Measurements from ENCODE around the gene SPNS3.

SPNS3 gene

DNA sequence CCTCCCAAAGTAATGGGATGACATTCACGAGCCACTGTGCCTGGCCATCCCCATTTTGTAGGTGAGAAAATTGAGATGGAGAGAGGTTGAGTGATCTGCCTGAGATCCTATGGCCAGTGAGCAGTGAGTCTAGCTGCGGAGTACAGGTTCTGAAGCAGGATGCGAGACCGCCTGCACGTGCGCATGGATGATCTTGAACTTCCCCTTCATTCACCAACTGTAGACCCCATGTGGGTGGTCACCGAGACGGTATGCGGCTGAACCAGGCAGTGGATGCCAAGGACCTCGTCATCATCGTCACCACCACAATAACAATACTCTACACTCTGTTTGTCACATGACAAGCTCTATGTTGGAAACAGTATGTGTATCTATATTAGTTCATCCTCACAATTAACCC is 6.2 kb upstream of the SPNS3 start:
- DNase-seq = no peak

DNA sequence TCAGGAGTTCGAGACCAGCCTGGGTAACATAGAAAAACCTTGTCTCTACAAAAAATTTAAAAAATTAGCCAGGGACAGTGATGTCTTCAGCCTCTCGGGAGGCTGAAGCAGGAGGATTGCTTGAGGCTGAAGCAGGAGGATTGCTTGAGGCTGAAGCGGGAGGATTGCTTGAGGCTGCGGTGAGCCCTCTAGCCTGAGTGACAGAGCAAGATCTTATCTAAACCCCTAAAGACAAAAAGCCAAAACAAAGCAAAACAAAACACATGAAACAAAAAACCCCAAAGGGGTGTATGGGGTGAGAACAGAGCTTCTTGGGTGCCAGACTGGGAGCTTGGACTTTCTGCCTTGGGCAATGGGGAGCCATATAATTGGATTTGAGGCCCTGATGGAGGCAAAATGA is 2.6 kb downstream of the SPNS3 start:
- DNase-seq = no peak

DNA sequence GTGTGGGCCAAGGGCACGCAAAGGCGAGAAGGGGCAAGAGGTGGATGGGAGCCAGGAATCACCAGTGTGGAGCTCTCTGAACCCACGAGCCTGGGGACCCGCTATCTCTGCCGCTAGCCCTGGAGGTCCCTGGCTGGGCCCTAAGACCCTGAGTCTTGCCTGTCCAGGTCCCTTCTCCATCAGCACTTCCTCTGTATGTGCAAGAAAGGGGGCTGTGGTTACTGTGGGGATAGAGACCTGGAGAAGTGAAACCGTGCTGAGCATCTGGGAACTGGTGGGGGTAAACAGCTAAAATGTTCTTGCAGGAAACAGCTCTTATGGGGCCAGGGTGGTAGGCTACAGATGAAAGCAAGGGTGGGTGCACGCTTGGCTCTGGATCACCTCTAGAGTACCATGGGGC is 3.1 kb downstream of the SPNS3 start:
- DNase-seq = no peak

DNA sequence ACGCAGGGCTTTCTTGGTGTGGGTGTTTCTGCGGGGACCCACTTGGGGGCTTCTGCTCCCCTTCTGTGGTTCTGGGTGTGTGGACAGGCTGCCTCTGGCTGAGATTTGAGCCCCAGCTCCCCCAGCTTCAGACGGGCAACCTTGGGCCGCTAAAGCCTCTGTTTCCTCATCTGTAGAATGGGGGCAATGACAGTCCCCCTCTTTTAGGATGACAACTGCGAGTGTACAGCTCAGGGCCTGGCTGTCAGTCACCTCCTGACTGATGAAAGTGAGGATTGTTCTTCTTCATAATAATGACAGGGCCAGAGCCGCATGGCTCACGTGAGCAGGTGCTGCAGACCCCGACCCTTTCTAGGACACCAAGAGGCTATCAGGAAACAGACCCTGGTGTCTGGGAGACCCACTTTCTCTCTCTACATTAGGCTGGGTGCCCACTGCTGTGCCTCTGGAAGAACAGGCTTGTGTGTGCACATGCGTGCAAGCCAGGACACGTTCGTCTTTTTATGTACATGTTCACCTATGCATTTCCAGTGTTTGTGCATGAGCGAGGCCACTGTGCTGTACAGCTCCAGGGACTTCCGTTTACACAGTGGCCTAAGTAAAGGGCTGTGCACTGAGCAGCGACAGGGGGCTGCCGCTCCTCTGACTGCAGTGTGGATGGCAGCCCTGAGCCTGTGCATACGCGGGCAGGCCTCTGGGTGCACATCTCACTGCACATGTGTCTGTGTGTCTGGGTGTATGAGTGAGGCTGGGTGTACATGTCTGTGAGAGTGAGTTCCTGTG is 4.6 kb downstream of the SPNS3 start:
- no peak for DNase-seq

DNA sequence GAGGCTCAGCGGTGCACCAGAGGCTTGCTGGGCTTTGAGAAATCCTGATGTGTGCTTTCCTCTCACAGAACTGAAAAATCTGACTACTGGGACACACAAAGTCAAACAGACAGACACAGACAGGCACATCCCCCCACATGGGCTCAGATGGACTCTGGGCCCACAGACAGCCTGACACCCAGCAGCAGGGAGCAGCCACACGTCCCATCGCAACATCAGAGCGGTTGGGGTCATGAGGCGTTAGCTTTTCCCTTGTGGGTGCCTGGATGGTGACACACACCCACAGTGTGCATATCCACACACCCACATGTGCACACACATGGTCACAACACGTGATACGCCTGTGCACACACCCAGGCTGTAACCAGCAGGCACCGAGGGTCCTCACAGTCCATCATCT is 6.3 kb downstream of the SPNS3 start:
- no peak for DNase-seq

DNA sequence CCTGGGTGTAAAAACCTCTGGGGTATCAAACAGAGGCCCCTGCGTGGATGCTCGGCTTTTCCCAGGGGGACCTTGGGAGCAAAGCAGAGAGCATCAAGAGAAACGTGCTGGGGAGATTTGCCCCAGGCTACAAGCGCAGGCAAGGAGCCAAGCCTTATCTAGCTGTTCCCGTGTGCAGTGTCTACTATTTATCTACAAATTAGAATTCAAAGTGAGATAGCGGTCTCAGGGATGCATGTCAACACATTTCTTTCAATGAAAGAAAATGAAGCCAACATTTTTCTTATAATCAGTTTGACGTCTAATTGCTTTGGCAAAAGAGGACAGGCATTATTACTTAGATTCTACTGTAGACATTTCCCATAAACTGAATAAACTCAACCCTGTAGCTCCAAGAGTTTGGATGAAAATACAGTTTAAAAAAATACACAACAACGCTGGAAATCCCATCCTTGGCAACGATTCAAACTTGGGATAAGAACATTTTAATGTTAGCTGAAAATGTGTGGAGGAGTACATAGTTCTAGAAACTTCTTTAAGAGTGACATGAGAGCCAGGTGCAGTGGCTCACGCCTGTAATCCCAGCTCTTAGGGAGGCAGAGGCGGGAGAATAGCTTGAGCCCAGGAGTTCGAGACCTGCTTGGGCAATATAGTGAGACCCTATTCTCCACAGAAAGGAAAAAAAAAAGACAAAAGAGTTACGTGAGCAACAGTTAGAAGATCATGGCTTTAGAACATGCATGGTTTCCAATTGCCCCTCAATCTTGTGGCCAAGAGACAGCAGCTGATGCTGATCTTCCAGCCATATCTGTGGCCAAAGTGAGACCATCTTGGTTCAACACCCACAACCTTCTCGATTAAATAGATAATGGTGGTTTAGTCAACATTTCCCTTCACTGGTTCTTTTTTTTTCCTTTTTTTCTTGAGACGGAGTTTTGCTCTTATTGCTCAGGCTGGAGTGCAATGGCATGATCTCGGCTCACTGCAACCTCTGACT is 7.2 kb downstream of the SPNS3 start:
- no peak for DNase-seq

DNA sequence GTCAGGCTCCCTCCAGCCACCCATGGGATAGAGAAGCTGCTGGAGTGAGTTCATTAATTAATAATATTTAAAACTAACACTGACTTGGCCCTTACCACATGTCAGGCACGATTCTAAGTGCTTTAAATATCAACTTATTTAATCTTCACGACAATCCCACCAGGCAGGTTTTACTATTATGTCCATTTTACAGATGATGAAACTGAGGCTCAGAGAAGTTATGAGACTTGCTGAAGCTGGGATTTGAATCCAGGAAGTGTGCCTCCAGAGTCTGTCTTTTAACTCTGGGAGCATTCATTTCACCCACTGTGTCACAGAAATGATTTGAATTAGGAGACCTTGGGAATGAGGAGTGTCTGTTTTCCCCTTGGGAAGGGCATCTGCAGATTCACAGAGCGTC is 8.8 kb downstream of the SPNS3 start:
- DNase-seq = no peak

DNA sequence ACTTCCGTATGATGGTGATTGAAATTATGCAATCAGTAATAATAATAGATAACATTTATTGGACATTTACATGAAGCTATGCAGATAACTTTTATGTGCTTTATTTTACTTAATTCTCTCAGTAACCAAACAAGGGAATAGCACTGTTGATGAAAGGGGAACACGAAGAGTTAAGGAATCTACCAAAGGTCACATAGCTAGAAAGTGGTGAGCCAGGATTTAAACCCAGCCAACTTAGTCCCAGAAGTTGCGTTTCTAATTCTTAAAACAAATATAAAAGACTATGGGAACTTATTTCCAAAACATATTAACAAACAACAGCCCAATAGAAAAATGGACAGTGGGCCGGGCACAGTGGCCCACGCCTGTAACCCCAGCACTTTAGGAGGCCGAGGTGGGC is 9.7 kb downstream of the SPNS3 start:
- DNase-seq = no peak

DNA sequence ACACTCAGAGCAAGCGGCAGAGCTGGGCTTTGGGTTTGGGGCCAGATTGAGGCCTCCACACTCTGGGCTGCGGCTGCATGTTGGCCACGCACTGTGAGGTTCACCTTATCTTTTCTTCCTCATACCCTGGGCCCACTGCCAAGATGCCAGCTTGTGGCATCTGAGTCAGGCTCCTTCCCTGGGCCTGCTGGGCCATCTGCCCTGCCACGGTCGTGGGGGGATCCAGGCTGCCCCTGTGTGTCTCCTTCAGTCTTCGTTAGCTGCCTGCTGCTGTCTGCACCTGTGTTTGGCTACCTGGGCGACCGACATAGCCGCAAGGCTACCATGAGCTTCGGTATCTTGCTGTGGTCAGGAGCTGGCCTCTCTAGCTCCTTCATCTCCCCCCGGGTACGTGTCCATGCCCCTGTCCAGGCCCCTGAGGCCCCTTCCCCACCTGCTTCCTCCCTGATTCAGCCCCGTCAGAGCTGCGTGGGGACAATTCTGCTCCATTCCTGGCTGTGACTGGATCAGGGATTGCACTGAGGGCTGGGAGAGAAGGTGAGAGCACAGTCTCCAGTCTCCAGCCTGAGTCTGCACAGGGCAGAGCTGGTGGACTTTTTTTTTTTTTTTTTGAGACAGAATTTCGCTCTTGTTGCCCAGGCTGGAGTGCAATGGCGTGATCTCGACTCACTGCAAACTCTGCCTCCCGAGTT is 11.2 kb downstream of the SPNS3 start:
- no peak for DNase-seq

DNA sequence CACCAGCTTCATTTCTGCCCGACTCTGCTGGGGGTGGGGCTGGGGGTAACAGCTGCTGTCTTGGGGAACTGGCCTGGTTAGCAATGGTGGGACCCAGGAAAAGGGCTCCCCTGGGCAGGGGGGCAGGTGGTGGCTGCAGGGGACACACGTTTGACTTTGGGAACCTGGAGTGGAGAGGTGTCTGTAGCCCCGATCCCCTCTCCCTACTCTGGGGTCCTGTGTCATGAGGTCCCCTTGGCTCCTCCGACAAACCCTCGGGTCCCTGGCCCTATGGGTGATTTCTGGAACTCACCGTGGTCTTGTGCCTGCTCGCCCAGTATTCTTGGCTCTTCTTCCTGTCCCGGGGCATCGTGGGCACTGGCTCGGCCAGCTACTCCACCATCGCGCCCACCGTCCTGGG is 12.0 kb downstream of the SPNS3 start:
- no peak for DNase-seq

DNA sequence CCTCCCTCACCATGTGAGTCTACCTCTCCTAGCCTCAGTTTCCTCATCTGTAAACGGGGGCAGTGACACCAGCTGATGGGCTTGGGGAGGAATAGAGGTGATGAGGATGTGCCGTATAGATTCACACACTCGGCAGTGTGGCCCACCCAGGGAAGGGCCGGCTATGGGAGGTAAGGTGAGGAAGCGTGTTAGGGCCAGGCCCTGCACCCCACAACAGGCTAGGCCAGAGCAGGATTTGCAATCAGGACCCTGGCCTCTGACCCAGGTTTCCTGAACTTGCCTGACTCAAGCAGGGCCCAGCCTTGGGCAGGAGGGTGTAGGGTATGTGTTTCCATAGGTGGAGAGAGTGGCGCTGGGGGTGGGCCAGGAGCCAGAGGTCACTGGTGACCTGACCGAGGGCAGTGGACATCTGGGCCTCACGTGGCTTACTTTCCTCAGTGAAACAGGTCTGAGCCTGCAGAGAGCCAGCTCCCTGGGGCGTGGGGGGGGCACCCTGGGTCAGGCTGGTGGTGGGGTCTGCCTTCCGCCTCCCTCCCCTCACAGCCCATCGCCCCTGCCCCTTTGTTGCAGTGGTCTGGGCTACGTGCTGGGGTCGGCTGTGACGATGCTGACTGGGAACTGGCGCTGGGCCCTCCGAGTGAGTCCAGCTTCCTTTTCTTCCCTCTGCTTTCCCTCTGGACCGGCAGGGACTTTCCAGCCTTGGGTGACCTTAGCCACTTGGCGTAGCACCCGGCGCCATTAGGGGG is 12.8 kb downstream of the SPNS3 start:
- no peak for DNase-seq

DNA sequence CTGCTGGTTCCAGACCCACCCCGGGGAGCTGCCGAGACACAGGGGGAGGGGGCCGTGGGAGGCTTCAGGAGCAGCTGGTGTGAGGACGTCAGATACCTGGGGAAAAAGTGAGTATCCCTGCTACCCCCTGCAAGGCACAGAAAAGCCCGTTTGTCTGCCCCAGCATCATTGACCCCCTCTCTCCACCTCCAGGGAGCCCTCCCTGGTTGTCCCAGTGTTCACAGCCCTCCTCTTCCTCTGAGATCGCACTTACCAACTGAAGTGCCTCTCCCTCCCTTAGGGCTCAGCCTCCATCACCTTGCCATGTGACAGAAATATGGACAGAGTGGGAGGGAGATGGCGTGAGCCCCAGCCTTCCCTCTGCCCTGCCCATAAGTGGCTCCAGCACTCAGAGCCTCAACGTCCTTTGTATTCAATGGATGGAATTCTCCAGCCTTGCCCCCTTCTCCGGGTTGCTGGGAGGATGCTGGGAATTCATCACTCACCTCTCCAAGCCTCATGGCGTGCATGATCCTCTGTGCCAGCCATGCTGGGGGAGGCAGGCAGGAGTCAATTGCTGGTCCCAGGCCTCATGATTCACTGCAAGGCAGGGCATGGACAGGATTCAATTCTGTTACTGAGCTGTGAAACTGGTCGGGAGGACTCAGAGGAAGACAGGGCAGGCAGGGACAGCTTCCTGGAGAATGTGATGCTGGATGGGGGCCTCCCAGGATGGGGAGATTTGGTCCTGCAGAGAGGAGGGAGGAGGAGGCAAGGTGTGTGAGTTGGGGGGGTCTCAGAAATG is 14.6 kb downstream of the SPNS3 start:
- no peak for DNase-seq

DNA sequence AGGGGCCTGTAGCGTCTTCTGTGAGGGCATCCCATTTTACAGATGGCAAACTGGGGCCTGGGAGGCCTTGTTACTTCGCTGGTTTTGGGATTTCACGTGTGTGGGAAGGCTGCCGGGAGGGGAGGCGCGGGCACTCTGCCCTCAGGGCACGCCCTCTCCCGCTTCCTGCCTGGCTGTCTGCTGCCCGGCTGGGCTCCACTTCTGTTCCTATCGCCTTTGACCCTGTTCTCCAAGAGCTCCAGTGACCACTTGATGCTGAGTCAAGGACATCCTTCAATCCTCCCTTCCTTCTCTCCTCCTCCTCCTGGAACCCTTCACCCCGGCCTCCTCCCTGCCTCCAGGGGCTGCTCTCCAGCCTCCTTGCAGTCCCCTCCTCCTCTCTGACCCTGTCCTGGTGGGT is 16.0 kb downstream of the SPNS3 start:
- DNase-seq = no peak

DNA sequence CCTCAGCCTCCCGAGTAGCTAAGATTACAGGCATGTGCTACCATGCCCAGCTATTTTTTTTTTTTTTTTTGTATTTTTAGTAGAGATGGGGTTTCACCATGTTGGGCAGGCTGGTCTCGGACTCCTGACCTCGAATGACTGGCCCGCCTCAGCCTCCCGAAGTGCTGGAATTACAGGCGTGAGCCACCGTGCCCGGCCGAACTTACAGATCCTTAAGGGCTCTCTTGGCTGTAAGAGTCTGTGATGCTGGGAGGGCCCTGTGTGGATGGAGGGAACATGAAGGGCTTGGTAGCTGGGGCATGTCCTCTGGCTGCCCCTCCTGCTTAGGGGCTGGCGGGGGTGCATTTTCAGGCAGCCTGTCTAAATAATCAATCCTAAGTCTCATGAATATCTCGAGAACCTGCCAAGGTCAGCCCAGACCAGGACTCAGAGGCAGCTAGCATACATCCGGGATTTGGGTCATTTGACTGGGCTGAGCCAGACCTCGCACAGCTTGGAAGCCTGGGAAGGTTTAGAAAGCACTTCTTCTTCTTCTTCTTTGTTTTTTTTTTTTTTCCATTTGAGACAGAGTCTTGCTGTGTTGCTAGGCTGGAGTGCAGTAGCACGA is 17.1 kb downstream of the SPNS3 start:
- no peak for DNase-seq

DNA sequence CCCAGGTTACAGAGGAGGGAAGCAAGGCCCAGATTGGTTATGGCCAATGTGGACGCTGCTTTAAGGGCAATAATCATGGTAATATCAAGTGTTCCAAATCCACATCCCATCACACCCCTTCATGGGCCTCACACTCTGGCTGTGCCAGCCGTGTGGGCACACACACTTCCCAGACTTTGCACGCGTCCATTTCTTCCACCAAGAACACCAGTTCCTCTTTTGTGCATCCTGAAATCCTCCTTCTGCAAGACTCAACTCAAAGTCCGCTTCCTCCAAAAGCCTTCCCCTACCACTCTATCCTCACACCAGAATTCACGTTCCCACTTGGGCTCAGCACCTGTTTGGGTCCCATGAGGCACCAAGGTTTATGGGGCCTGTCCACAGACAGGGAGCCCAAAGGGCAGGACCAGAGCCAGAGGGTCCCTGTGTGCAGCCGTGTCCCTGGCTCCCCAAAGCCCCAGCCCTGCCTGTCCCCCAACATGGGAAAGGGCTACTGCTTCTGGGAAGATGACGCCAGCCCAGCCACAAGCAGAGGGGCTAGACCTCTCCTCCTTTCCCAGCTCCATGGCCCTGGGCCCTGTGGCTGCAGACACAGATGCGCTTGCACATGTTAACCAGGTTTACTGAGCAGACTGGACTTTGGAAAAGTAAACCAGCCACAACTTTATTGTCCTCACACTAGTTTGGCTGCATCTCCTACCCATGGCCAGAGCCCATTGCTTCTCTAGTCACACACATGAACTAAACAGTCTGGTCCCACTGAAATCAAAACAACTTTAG is 20.3 kb downstream of the SPNS3 start:
- no peak for DNase-seq

DNA sequence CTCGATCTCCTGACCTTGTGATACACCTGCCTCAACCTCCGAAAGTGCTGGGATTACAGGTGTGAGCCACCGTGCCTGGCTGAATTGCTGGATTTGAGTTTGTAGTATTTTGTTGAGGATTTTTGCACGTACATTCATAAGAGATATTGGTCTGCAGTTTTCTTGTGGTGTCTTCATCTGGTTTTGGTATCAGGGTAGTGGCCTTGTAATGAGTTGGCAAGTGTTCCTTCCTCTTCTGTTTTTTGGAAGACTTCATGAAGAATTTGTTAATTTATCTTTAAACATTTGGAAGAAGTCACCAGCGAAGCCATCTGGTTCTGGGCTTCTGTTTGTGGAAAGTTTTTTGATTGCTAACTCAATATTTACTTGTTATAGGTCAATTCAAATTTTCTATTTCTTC is 26.9 kb downstream of the SPNS3 start:
- DNase-seq = no peak

DNA sequence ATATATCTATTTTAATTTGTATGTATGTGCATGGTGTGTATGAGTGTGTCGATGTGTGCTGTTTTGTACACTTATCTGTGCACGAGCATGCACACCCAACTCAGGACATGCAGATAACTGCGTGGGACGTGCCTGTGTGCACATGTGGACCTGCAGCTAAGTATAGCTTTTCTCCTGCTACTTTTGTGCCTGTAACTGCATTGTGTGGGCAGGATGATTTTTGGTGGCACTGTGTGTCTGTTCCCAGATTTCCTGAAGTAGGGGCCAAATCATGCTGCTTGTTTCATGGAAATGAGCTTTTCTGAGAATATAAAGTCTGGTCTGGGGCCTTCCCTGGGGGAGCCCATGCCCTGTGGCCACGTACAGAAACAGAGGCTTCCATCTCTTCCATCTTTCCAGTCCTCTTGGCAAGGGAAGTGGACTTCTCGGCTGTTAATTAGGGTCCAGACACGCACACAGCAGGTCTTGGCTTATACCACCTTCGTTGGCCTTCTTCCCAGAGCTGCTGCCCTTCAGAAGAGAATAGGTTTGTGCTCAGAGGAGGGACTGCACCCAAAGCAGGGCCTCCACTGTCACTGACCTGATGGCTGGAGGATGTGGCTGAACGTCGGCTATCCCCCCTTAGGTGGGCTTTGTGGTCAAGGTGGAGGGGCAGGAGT is 30.2 kb downstream of the SPNS3 start:
- DNase-seq = no peak

DNA sequence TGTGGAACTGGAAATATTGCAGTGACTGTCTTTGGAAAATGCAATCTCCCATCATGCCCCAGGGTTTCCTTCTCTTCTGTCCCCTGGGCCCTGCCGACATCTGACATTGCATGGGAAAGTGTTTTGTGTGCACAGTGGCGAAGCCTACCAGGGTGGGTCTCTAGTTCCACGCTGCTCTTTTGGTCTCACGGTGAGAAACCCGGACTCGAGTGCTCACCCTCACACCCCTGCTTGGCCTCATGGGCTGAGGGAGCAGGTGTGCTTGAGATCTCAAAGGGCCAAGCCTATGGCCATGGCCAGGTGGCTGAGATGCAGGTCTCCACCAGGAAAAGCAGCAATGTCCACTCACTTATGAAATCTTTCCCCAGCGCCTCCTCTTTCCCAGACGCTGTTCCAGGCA is 32.0 kb downstream of the SPNS3 start:
- DNase-seq = no peak

DNA sequence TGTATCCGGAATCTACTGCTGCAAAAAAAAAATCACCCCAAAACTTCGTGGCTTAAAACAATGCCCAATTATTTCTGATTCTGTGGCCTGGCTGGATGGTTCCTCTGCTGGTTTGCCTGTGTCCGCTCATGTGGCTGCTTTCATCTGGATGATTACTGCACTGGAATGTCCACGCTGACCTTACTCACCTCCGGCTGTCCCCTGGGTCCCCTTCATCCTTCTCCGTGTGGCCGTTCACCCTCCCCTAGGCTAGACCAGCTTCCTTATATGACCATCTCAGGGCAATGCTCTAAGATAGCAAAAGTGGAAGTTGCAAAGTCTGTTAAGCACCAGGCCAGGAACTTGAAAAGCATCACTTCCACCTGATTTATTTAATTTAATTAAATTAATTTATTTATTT is 33.5 kb downstream of the SPNS3 start:
- DNase-seq = no peak

DNA sequence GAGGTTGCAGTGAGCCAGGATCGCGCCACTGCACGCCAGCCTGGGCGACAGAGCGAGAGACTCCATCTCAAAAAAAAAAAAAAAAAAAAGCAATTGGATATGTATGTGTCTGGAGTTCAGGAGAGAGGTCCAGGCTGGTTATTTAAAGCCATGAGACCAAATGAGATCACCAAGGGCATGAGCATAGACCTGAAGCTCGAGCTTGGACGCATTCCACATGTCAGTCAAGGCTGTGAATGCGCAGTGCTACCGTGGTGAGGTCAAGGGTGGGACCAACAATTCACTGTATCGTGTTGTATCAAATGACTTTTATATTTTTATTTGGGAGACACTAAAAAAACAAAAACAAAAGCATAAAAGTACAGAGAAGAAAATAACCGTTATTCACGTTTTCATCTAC is 35.8 kb downstream of the SPNS3 start:
- DNase-seq = no peak

All from stimulated activated naive CD4-positive, alpha-beta T cell (primary cell).